Stimulated activated memory B cell treated with anti-CD40 and anti-IgM and Interleukin-4, amounts not matched to agents 10 μg/mL and 1 μg/mL and 100 μg/mL, for 72 hours (primary cell): ENCODE data around the gene GLP1R.

Experiments
- ATAC-seq: fragments of 150-1000 bp; cut with Tn5 transposase; 2 replicates; pipeline ENCODE4 v1.10.0; 2021
- H3K27ac Mint-ChIP-seq: one replicate; pipeline ENCODE4 v1.8.0; 2022; ENCODE audit warnings: mild to moderate bottlenecking, mixed read lengths
- H3K27me3 Mint-ChIP-seq: one replicate; pipeline ENCODE4 v1.8.0; 2022; ENCODE audit warnings: mixed read lengths
- H3K36me3 Mint-ChIP-seq: one replicate; pipeline ENCODE4 v1.8.0; 2022; ENCODE audit warnings: mixed read lengths
- H3K4me1 Mint-ChIP-seq: one replicate; pipeline ENCODE4 v1.8.0; 2022; ENCODE audit warnings: mixed read lengths
- H3K4me3 Mint-ChIP-seq: one replicate; pipeline ENCODE4 v1.8.0; 2022; ENCODE audit warnings: mild to moderate bottlenecking, moderate library complexity, mixed read lengths
- H3K9me3 Mint-ChIP-seq: one replicate; pipeline ENCODE4 v1.8.0; 2022; ENCODE audit warnings: mixed read lengths

Gene GLP1R

DNA sequence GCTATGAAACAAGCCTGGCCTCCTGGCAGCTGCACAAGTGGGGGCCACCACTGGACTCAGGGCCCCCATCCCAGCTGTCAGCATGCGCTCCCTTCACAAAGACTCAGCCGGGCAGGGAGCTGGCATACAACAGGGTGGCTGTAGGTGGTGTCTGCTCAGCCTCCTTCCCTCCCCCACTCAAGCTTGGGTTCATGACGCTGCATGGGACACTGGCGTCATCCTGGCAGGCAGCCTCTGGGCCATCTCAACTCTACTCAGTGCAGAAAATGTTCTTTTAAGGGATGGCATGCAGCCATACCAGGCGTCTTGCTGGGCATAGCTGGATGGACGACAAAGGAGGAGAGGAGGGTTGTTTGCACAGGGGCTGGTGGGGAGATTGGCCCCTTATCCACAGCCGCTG is 35.9 kb downstream of the GLP1R start:
- Mint-ChIP-seq H3K4me3 (no peak overlapping the region), H3K9me3 (no peaks in the 10 kb centered on the region), H3K4me1 (peaks cover 10% of the 10 kb centered on the region), H3K27ac (no peak overlapping the region), H3K36me3 (no peaks in the 10 kb centered on the region), H3K27me3 (peaks cover 56% of the 10 kb centered on the region)
- no peak for ATAC-seq

DNA sequence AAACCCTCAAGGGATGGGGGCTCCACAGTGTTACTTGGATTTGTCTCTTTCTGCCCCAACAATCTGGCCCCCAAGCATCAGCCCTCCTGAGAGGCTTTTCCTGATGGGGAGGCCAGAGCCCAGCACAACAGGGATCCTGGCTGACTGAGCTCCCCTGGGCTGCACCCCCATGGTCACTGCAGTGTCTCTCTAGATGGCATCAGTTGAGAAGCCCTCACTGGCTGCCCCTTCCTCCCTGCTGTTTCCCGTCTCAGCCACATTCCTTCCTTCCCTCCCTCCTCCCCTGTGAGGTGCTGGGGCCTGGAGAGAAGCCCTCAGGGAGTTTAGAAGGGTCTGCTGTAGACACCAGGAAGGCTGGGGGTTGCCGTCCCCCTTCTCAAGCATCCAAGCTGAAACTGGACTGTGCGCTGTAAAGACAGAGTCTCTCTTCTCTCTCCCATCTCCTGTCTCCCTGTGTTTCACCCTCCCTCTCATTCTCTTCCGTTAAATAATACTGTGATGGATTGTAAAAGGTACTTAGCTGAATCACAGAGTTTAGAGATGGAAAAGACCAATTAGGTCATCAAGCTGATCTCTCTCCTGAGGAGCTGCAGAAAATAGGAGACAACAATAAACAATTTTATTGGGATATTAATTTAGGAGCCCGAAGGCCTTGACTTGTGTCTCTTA is 36.7 kb downstream of the GLP1R start:
- Mint-ChIP-seq H3K4me1 (peaks cover 10% of the 10 kb centered on the region), H3K4me3 (no peak overlapping the region), H3K27ac (no peak overlapping the region), H3K9me3 (no peaks in the 10 kb centered on the region), H3K27me3 (peaks cover 64% of the 10 kb centered on the region), H3K36me3 (no peaks in the 10 kb centered on the region)
- ATAC-seq: no peak

GRCh38 chr6:39086294-39086693 is 37.7 kb downstream of the GLP1R start:
- H3K36me3 Mint-ChIP-seq: peaks cover under 1% of the 10 kb centered on the region
- ATAC-seq: peak; percentile 85
- H3K27me3 Mint-ChIP-seq: peaks cover 74% of the 10 kb centered on the region

GRCh38 chr6:39086711-39087110 is 38.1 kb downstream of the GLP1R start:
- H3K27me3 Mint-ChIP-seq: peaks cover 78% of the 10 kb centered on the region
- ATAC-seq: no peak
- H3K9me3 Mint-ChIP-seq: no peaks in the 10 kb centered on the region
- no peak overlapping the region for H3K27ac Mint-ChIP-seq
- peaks cover 5% of the 10 kb centered on the region for H3K36me3 Mint-ChIP-seq
- H3K4me3 Mint-ChIP-seq: no peak overlapping the region
- peaks cover 10% of the 10 kb centered on the region for H3K4me1 Mint-ChIP-seq

More at GRCh38 chr6:39086294-39086693, 37.7 kb downstream of the GLP1R start:
- peaks cover 10% of the 10 kb centered on the region for H3K4me1 Mint-ChIP-seq
- H3K4me3 Mint-ChIP-seq: no peak overlapping the region
- no peak overlapping the region for H3K27ac Mint-ChIP-seq
- no peaks in the 10 kb centered on the region for H3K9me3 Mint-ChIP-seq

DNA sequence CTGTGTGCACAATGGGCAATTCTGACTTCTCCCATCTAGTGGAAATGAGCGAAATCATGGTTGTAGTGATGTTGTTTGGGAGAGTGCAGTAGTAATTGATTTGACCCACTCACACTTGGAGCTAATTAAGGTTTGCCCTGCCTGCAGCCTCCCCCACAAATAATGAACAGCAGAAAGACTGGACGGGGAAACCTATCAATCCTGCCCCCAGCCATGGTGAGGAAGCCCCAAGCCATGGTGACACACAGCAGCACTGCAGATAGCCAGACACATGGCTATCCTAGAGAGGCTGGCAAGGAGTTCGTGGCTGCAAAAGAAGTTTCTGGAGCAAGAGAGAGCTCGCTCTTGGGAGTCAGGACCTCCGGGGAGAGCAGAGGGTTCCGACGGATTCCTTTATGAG is 38.6 kb downstream of the GLP1R start:
- ATAC-seq: no peak
- Mint-ChIP-seq H3K9me3 (no peaks in the 10 kb centered on the region), H3K4me3 (no peak overlapping the region), H3K36me3 (peaks cover 6% of the 10 kb centered on the region), H3K27me3 (peaks cover 83% of the 10 kb centered on the region), H3K27ac (no peak overlapping the region), H3K4me1 (peaks cover 10% of the 10 kb centered on the region)

DNA sequence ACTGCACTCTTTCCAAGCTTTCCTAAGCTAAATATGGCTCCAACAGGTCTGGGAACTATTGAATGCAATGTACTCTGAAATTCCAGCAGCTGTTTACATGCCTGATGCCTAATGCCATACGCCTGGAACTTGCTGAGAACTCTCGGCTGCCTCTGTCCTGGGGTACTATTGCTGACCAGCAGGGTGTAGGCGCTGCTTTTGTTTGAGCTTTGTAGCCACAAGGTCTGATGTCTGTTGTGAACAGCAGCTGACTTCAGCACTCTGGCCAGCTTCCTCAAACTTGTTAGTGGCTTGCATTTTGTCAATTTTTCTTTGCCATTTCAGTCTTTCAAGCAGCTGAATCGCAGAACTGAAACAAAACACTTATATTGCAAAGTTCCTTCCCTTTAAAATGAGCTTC is 39.8 kb downstream of the GLP1R start:
- peaks cover 6% of the 10 kb centered on the region for H3K36me3 Mint-ChIP-seq
- peaks cover 85% of the 10 kb centered on the region for H3K27me3 Mint-ChIP-seq
- peaks cover 3% of the 10 kb centered on the region for H3K4me1 Mint-ChIP-seq
- no peak overlapping the region for H3K4me3 Mint-ChIP-seq
- ATAC-seq: peak; percentile 54
- H3K9me3 Mint-ChIP-seq: no peaks in the 10 kb centered on the region
- no peak overlapping the region for H3K27ac Mint-ChIP-seq

- no peaks in the 10 kb centered on the region for H3K4me1 Mint-ChIP-seq
- peaks cover 68% of the 10 kb centered on the region for H3K27me3 Mint-ChIP-seq
- H3K36me3 Mint-ChIP-seq: peaks cover 6% of the 10 kb centered on the region
- ATAC-seq: no peak
- H3K9me3 Mint-ChIP-seq: no peaks in the 10 kb centered on the region
- no peak overlapping the region for H3K4me3 Mint-ChIP-seq
- no peak overlapping the region for H3K27ac Mint-ChIP-seq
Measured at GRCh38 chr6:39090036-39090435, 41.5 kb downstream of the GLP1R start.

DNA sequence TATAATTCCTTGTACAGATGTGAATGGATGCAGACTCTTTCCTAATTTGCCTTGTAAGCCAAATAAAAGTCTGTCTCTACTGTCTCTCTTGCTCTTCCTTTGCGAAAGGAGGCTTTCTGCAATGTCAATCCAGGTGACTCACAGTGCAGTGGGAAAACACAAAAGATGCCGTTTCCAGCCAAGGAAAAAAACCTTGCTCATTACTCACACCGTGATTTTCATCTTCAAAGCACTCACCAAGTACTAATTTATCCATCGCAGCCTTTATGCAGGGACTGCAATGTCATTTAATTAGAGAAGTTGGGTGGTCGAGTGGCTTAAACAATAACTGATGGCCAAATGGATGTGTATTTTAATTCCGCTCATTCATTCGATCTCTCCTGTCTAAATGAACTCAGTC is 42.6 kb downstream of the GLP1R start:
- no peak overlapping the region for H3K27ac Mint-ChIP-seq
- H3K27me3 Mint-ChIP-seq: peaks cover 56% of the 10 kb centered on the region
- no peaks in the 10 kb centered on the region for H3K4me1 Mint-ChIP-seq

GRCh38 chr6:39092124-39092523 is 43.5 kb downstream of the GLP1R start:
- no peaks in the 10 kb centered on the region for H3K4me1 Mint-ChIP-seq
- H3K36me3 Mint-ChIP-seq: peaks cover 6% of the 10 kb centered on the region
- H3K27ac Mint-ChIP-seq: no peak overlapping the region
- peaks cover 47% of the 10 kb centered on the region for H3K27me3 Mint-ChIP-seq
- no peak overlapping the region for H3K4me3 Mint-ChIP-seq
- ATAC-seq: no peak
- no peaks in the 10 kb centered on the region for H3K9me3 Mint-ChIP-seq

More for the DNA sequence above, 42.6 kb downstream of the GLP1R start:
- H3K36me3 Mint-ChIP-seq: peaks cover 6% of the 10 kb centered on the region
- H3K4me3 Mint-ChIP-seq: no peak overlapping the region
- no peak for ATAC-seq
- no peaks in the 10 kb centered on the region for H3K9me3 Mint-ChIP-seq

GRCh38 chr6:39093149-39093708 is 44.6 kb downstream of the GLP1R start:
- peaks cover 38% of the 10 kb centered on the region for H3K27me3 Mint-ChIP-seq
- no peaks in the 10 kb centered on the region for H3K9me3 Mint-ChIP-seq
- H3K4me1 Mint-ChIP-seq: no peaks in the 10 kb centered on the region
- no peak for ATAC-seq
- H3K36me3 Mint-ChIP-seq: peaks cover 6% of the 10 kb centered on the region
- H3K4me3 Mint-ChIP-seq: no peak overlapping the region
- H3K27ac Mint-ChIP-seq: no peak overlapping the region

- peaks cover 4% of the 10 kb centered on the region for H3K4me1 Mint-ChIP-seq
- no peak overlapping the region for H3K4me3 Mint-ChIP-seq
- H3K9me3 Mint-ChIP-seq: no peaks in the 10 kb centered on the region
- ATAC-seq: no peak
- peaks cover 6% of the 10 kb centered on the region for H3K36me3 Mint-ChIP-seq
- H3K27ac Mint-ChIP-seq: no peak overlapping the region
- peaks cover 24% of the 10 kb centered on the region for H3K27me3 Mint-ChIP-seq
Measured at GRCh38 chr6:39095578-39095977, 47.0 kb downstream of the GLP1R start.

GRCh38 chr6:39100358-39100757 is 51.8 kb downstream of the GLP1R start:
- Mint-ChIP-seq H3K4me3 (no peak overlapping the region), H3K36me3 (peaks cover 22% of the 10 kb centered on the region), H3K27ac (no peak overlapping the region), H3K27me3 (no peaks in the 10 kb centered on the region), H3K9me3 (no peaks in the 10 kb centered on the region), H3K4me1 (peaks cover 19% of the 10 kb centered on the region)
- ATAC-seq: no peak

DNA sequence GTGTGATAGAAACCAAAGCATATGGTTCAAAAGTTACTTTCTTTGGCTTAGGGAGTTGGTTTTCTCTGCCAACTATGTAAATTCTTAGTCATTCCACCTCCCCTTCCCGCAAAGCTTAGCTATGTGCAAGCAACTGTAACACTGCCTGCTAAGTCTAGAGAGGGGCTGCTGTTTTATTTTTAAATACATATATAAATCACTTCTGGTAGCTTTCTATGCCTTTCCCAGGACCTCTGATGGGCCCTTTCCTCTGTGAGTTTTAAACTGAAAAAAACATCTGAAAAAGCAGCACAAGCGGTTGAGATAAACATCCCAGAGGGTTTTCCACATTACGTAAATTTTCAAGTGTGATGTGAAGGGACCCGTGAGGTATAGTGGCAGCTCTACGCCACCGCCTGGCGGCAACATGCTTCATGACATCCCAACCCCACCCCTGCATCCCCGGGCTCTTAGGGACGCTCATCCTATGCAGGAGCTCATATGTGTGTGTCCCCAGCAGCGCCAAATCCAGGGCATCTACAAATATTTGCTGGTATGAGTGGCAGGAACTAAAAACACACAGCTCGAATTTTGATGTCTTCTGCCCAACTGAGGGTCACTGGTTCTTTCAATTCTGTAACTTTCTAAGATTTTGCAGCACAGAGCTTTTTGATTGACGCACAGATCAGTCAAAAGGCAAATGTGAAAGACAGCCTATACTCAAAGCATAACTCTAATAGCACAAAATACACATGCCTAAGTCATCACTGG is 53.7 kb downstream of the GLP1R start:
- Mint-ChIP-seq H3K36me3 (peaks cover 30% of the 10 kb centered on the region), H3K4me1 (peaks cover 24% of the 10 kb centered on the region), H3K27me3 (no peaks in the 10 kb centered on the region), H3K27ac (peak overlapping the region; percentile 64), H3K4me3 (peak overlapping the region; percentile 40), H3K9me3 (no peaks in the 10 kb centered on the region)
- ATAC-seq: peak; percentile 73

GRCh38 chr6:39102821-39103136 is 54.2 kb downstream of the GLP1R start:
- peak overlapping the region; percentile 44 for H3K4me3 Mint-ChIP-seq
- peaks cover 26% of the 10 kb centered on the region for H3K4me1 Mint-ChIP-seq
- ATAC-seq: peak; percentile 97
- H3K36me3 Mint-ChIP-seq: peaks cover 31% of the 10 kb centered on the region
- no peaks in the 10 kb centered on the region for H3K27me3 Mint-ChIP-seq
- H3K9me3 Mint-ChIP-seq: no peaks in the 10 kb centered on the region
- H3K27ac Mint-ChIP-seq: peak overlapping the region; percentile 64

DNA sequence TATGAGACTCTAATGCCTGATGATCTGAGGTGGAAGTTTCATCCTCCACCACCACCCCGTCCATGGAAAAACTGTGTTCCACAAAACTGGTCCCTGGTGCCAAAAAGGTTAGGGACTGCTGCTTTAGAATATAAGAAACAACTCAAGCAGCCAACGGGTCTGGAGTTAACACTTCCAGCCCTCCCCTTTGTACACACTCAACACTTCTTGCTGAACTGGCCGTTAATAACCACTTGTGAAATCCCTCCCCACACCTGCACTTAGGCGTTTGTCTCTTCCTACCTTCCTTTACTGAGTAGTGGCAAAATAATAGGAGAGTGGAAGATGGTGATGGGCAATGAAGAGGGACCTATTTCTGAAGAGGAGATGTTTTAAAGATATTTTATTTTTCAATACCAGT is 55.9 kb downstream of the GLP1R start:
- H3K36me3 Mint-ChIP-seq: peaks cover 41% of the 10 kb centered on the region
- no peaks in the 10 kb centered on the region for H3K9me3 Mint-ChIP-seq
- no peak overlapping the region for H3K4me3 Mint-ChIP-seq
- no peaks in the 10 kb centered on the region for H3K27me3 Mint-ChIP-seq
- H3K27ac Mint-ChIP-seq: no peak overlapping the region
- no peak for ATAC-seq
- H3K4me1 Mint-ChIP-seq: peaks cover 34% of the 10 kb centered on the region

DNA sequence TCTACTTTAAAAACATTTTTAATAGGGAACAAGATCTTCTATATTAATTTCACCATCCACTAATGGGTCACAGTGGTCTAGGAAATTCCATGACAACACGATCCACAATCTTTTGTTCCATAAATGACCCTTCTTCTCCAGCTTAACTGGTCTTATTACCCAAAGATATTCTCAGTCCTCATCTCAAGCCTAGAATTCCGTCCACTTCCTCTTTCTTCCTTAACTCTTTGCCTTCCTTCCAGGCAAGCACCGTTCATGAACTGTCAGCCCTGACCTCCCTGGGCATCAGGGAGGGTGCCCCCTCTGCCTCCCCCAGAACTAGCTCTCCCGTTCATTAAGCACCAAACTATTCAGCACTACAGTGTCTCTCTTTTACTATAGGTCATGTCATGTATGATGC is 58.5 kb downstream of the GLP1R start:
- peaks cover 42% of the 10 kb centered on the region for H3K4me1 Mint-ChIP-seq
- no peak for ATAC-seq
- peak overlapping the region; percentile 2 for H3K27ac Mint-ChIP-seq
- H3K4me3 Mint-ChIP-seq: no peak overlapping the region
- no peaks in the 10 kb centered on the region for H3K9me3 Mint-ChIP-seq
- H3K36me3 Mint-ChIP-seq: peaks cover 41% of the 10 kb centered on the region
- no peaks in the 10 kb centered on the region for H3K27me3 Mint-ChIP-seq
